Epidermal melanocyte (primary cell): ENCODE measurements around the gene CCM2.
A peak's percentile ranks its signal among the peaks of the same experiment; 100 is the strongest.

ENCODE experiments used
- DNase-seq: peaks from one replicate; pipeline ENCODE4 v3.0.0; 2011; ENCODE audit warnings: low spot score; ENCODE audit not compliant: insufficient read length

The CCM2 gene

GRCh38 chr7:45080958-45081669 is 81.1 kb downstream of the CCM2 start:
- DNase-seq, result no peak

GRCh38 chr7:45081670-45081974 is 81.6 kb downstream of the CCM2 start:
- DNase-seq, result no peak

- no peak for DNase-seq
Observed at GRCh38 chr7:45082031-45082830, 82.2 kb downstream of the CCM2 start.

GRCh38 chr7:45082831-45083331 is 82.9 kb downstream of the CCM2 start:
- no peak for DNase-seq

- DNase-seq, result no peak
Observed at GRCh38 chr7:45084336-45084735, 84.3 kb downstream of the CCM2 start.

GRCh38 chr7:45084901-45085618 is 85.1 kb downstream of the CCM2 start:
- DNase-seq, result no peak

GRCh38 chr7:45085619-45086200 is 85.7 kb downstream of the CCM2 start:
- no peak for DNase-seq

- DNase-seq, result no peak
Observed at GRCh38 chr7:45086331-45087065, 86.5 kb downstream of the CCM2 start.

GRCh38 chr7:45087301-45088145 is 87.5 kb downstream of the CCM2 start:
- DNase-seq, result no peak

- DNase-seq, result no peak
Observed at GRCh38 chr7:45088146-45088701, 88.2 kb downstream of the CCM2 start.

GRCh38 chr7:45088821-45089340 is 88.9 kb downstream of the CCM2 start, which contains the start of gene NACAD:
TSS of gene NACAD (minus strand) at chr7:45088969. CDS start at chr7:45088894, 75 bp downstream.
- peak; percentile 44 for DNase-seq

- DNase-seq, result peak; percentile 53
Observed at GRCh38 chr7:45089341-45089891, 89.4 kb downstream of the CCM2 start.

- DNase-seq, result no peak
Observed at GRCh38 chr7:45092100-45092930, 92.3 kb downstream of the CCM2 start.

GRCh38 chr7:45092931-45093235 is 92.9 kb downstream of the CCM2 start:
- no peak for DNase-seq

- no peak for DNase-seq
Observed at GRCh38 chr7:45098983-45099839, 99.2 kb downstream of the CCM2 start.

- no peak for DNase-seq
Observed at GRCh38 chr7:45099891-45100760, 100.1 kb downstream of the CCM2 start.
